ENCODE data around the gene MAZ. TPM values are rescaled to one million over a fixed set of nuclear protein-coding genes. Genes with fewer than 3 reads are reported as not detected.
"Not testable (repeated sequence)": the region's sequence is repeated elsewhere in the genome, so short reads cannot be mapped to it uniquely, and the experiment has no call there.

The MAZ gene
- total and polyA plus RNA-seq, 7 experiments from 2014 or later = 36.9 to 424 (median 202) TPM

DNA sequence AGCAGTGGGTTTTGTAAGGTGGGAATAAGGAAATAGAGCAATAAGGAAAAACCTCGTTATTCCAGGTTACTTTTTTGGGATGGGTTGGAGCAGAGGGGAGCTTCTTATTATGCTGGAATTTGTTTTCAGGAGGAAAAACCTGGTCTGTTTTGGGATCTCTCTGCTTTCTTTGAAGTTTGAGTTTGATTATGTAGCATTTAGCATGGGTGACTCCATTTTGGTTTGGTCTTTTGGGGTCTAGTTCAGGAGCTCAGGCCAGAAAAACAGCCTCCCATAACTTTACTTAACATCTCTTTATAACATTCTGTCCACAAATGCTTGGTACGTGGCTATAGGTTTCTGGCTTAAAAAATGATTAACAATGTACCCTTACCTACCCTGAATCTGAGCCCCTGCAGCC, 36.8 kb upstream of the MAZ start:
- Mint-ChIP-seq H3K27me3 (no peaks in the 10 kb centered on the region), H3K4me3 (no peak overlapping the region), H3K36me3 (no peaks in the 10 kb centered on the region), H3K9me3 (peaks cover 0 to 3% (median 0%) of the 10 kb centered on the region in 11 donors), H3K27ac (peak overlapping the region in 1 of 9 donors; percentile 60), H3K4me1 (peaks cover 12 to 27% (median 22%) of the 10 kb centered on the region in 7 donors)
- no peak for ATAC-seq
- Histone ChIP-seq H3K36me3 (ENCODE audit: control insufficient read depth in 2 of 3, insufficient read depth in 3 of 3, low read length in 3 of 3) (no peaks in the 10 kb centered on the region), H3K4me1 (ENCODE audit: control insufficient read depth in 2 of 2, insufficient read depth in 2 of 2, low read length in 2 of 2) (no peaks in the 10 kb centered on the region), H3K9me3 (ENCODE audit: control insufficient read depth in 2 of 3, low read length in 3 of 3) (no peaks in the 10 kb centered on the region), H3K27ac (ENCODE audit: low read depth, low read length) (no peak overlapping the region), H3K27me3 (ENCODE audit: control insufficient read depth in 2 of 2, insufficient read depth in 2 of 2, low read length in 2 of 2) (no peaks in the 10 kb centered on the region), H3K4me3 (ENCODE audit: low read length) (no peak overlapping the region)
- no peak for DNase-seq
- ChIA-PET CTCF (interaction anchor here (0.9 to 1.0 kb wide), 2 partner anchors 12 to 20 kb away, joined by 3 to 4 read pairs; no protein-coding TSS in a partner anchor), POLR2A (interaction anchor here (0.6 to 1.7 kb wide), 6 partner anchors 11 to 33 kb away, joined by 3 to 5 read pairs (median 4); no protein-coding TSS in a partner anchor)
- intact Hi-C loops (cut with micrococcal nuclease) = no loop called here

DNA sequence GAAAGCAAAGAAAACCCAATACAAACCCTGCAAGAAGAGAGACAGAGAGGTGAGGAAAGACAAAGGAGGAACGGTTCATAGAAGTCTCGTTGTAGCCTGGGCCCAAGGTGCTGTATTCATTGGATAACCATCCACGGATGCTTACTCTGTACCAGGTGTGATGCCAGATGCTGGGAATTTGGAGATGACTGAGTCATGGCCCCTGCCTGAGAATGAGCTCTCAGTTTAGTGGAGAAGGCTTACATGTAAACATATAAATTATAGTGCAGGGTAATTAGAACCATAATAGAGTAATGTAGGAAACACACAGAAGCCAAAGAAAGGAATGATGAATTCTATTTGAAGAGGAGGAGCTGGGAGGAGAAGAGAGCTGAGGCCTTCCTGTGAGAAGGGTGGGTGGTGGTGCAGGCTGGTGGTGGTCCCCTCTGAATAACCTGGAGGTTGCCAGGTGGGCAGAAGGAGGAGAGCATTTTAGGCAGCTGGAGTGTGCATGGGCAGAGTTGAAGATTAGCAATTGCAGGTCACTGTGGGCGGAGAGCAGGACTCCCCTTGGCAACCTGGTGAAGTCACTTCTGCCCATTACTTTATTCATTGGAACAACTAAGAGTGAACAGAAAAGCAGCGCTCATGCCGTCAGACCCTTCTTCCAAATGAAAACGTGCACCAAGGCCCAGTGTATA, 35.9 kb upstream of the MAZ start:
- H3K27ac Mint-ChIP-seq = peak overlapping the region in 2 of 9 donors; percentile 38 to 80

DNA sequence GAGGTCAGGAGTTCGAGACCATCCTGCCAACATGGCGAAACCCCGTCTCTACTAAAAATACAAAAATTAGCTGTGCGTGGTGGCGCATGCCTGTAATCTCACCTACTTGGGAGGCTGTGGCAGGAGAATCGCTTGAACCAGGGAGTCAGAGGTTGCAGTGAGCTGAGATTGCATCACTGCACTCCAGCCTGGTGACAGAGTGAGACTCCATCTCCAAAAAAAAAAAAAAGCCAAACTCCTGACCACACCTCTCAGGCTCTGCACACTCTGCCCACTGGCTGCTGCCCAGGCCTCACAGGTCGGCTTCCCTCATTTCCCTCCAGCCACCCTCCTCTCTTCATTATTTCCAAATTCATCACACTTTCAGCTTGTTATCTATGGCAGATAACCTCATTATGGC, 34.0 kb upstream of the MAZ start:
- H3K4me3 Mint-ChIP-seq; H3K9me3 ChIP-seq (ENCODE audit: control insufficient read depth in 2 of 3, low read length in 3 of 3); ATAC-seq; intact Hi-C loops (cut with micrococcal nuclease); H3K27me3 Mint-ChIP-seq; H3K4me3 ChIP-seq (ENCODE audit: low read length); DNase-seq; H3K9me3 Mint-ChIP-seq; H3K27ac ChIP-seq (ENCODE audit: low read depth, low read length); H3K4me1 ChIP-seq (ENCODE audit: control insufficient read depth in 2 of 2, insufficient read depth in 2 of 2, low read length in 2 of 2); H3K36me3 Mint-ChIP-seq; H3K27me3 ChIP-seq (ENCODE audit: control insufficient read depth in 2 of 2, insufficient read depth in 2 of 2, low read length in 2 of 2); H3K36me3 ChIP-seq (ENCODE audit: control insufficient read depth in 2 of 3, insufficient read depth in 3 of 3, low read length in 3 of 3): not testable (repeated sequence)
- H3K4me1 Mint-ChIP-seq = peaks cover 13 to 21% (median 16%) of the 10 kb centered on the region in 7 donors
- CTCF ChIA-PET = interaction anchor here (1.5 kb wide), 1 partner anchor 73 kb away, joined by 3 read pairs; no protein-coding TSS in a partner anchor
- H3K27ac Mint-ChIP-seq = peak overlapping the region in 2 of 9 donors; percentile 64
- POLR2A ChIA-PET = interaction anchor here (1.1 to 1.5 kb wide), 2 partner anchors 14 to 71 kb away, joined by 3 to 4 read pairs; no protein-coding TSS in a partner anchor

More for the DNA sequence above, 35.9 kb upstream of the MAZ start:
- no peaks in the 10 kb centered on the region for H3K27me3 Mint-ChIP-seq
- intact Hi-C loops (cut with micrococcal nuclease) = no loop called here
- Histone ChIP-seq H3K4me1 (ENCODE audit: control insufficient read depth in 2 of 2, insufficient read depth in 2 of 2, low read length in 2 of 2) (no peaks in the 10 kb centered on the region), H3K9me3 (ENCODE audit: control insufficient read depth in 2 of 3, low read length in 3 of 3) (no peaks in the 10 kb centered on the region), H3K36me3 (ENCODE audit: control insufficient read depth in 2 of 3, insufficient read depth in 3 of 3, low read length in 3 of 3) (no peaks in the 10 kb centered on the region), H3K27me3 (ENCODE audit: control insufficient read depth in 2 of 2, insufficient read depth in 2 of 2, low read length in 2 of 2) (no peaks in the 10 kb centered on the region), H3K4me3 (ENCODE audit: low read length) (no peak overlapping the region), H3K27ac (ENCODE audit: low read depth, low read length) (no peak overlapping the region)
- ChIA-PET CTCF (interaction anchor here (0.8 to 0.9 kb wide), 2 partner anchors 19 to 24 kb away, joined by 3 to 4 read pairs; partner anchors contain the start of gene C16orf54), POLR2A (interaction anchor here (0.6 to 1.4 kb wide), 5 partner anchors 16 to 68 kb away, joined by 3 to 6 read pairs (median 3); no protein-coding TSS in a partner anchor)
- H3K9me3 Mint-ChIP-seq = peaks cover 0 to 3% (median 0%) of the 10 kb centered on the region in 11 donors
- no peaks in the 10 kb centered on the region for H3K36me3 Mint-ChIP-seq
- H3K4me3 Mint-ChIP-seq = no peak overlapping the region
- DNase-seq (no peak), ATAC-seq (no peak)
- H3K4me1 Mint-ChIP-seq = peaks cover 14 to 22% (median 20%) of the 10 kb centered on the region in 7 donors

DNA sequence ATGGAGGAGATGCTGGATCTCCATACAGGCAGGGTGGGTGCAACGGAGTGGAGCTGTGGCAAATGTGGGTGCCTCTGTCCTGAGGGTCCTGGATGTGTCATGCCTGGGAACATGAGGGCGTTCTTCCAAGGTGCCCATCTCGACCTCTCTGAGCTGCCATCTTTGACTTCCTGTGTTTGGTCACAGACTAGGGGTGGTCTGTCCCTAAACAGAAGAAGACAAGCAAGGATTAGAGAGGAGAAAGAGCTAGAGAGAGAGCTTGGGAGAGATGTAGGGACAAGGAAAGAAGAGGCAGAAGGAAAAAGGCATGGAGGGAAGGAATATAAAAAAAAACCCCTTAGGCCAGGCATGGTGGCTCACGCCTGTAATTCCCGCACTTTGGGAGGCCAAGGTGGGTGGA, 31.6 kb upstream of the MAZ start:
- H3K36me3 ChIP-seq (ENCODE audit: control insufficient read depth in 2 of 3, insufficient read depth in 3 of 3, low read length in 3 of 3) = no peaks in the 10 kb centered on the region
- Mint-ChIP-seq H3K27me3 (peaks cover 0 to 18% (median 0%) of the 10 kb centered on the region in 5 donors), H3K4me3 (peak overlapping the region in 1 of 10 donors; percentile 32), H3K27ac (peak overlapping the region in 1 of 9 donors; percentile 32), H3K4me1 (peaks cover 9 to 23% (median 15%) of the 10 kb centered on the region in 7 donors), H3K9me3 (peaks cover 0 to 1% (median 0%) of the 10 kb centered on the region in 11 donors), H3K36me3 (no peaks in the 10 kb centered on the region)
- H3K4me3 ChIP-seq (ENCODE audit: low read length) = no peak overlapping the region
- H3K9me3 ChIP-seq (ENCODE audit: control insufficient read depth in 2 of 3, low read length in 3 of 3) = no peaks in the 10 kb centered on the region
- intact Hi-C loops (cut with micrococcal nuclease) = no loop called here
- CTCF ChIA-PET = no interaction called here
- DNase-seq = no peak
- no peak overlapping the region for H3K27ac ChIP-seq (ENCODE audit: low read depth, low read length)
- ATAC-seq = no peak
- no peaks in the 10 kb centered on the region for H3K4me1 ChIP-seq (ENCODE audit: control insufficient read depth in 2 of 2, insufficient read depth in 2 of 2, low read length in 2 of 2)
- POLR2A ChIA-PET = interaction anchor here (0.9 kb wide), 1 partner anchor 19 kb away, joined by 3 read pairs; no protein-coding TSS in a partner anchor
- no peaks in the 10 kb centered on the region for H3K27me3 ChIP-seq (ENCODE audit: control insufficient read depth in 2 of 2, insufficient read depth in 2 of 2, low read length in 2 of 2)

DNA sequence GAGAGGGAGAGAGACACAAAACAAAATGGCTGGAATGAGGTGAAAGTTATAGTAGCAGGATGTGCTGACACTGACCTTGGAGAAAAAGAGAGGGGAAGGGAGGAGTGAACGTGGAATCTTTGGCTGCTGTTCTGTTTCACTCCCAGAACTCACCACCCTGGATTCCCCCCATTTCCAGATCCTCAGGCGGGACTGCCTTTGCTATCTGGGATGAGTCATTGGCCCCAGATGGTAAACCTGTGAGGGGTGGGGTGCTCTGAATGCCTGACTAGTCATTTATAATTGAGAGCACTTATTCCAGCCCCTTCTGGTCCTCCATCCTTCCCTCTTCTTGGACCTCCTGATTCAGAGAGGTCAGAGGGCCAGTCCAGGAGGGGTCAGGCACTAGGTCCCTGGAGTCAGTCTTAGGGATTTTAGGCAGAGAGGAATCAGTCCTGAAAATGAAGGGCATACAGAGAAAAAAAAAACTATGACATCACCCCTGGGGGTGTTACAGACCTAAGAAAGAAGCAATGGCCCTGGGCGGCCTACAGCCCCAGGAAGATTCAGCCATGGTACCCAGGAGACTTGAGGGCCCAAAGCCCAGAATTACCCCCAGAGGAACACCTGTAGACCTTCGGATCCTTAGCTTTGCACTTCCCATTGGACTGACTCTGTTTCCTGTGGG, 30.5 kb upstream of the MAZ start:
- ChIA-PET POLR2A (no interaction called here), CTCF (no interaction called here)
- Histone ChIP-seq H3K4me3 (ENCODE audit: low read length) (no peak overlapping the region), H3K9me3 (ENCODE audit: control insufficient read depth in 2 of 3, low read length in 3 of 3) (no peaks in the 10 kb centered on the region), H3K36me3 (ENCODE audit: control insufficient read depth in 2 of 3, insufficient read depth in 3 of 3, low read length in 3 of 3) (no peaks in the 10 kb centered on the region), H3K4me1 (ENCODE audit: control insufficient read depth in 2 of 2, insufficient read depth in 2 of 2, low read length in 2 of 2) (no peaks in the 10 kb centered on the region), H3K27ac (ENCODE audit: low read depth, low read length) (no peak overlapping the region), H3K27me3 (ENCODE audit: control insufficient read depth in 2 of 2, insufficient read depth in 2 of 2, low read length in 2 of 2) (no peaks in the 10 kb centered on the region)
- Mint-ChIP-seq H3K36me3 (no peaks in the 10 kb centered on the region), H3K27me3 (peaks cover 0 to 22% (median 0%) of the 10 kb centered on the region in 5 donors), H3K4me3 (no peak overlapping the region), H3K27ac (no peak overlapping the region), H3K9me3 (peaks cover 0 to 1% (median 0%) of the 10 kb centered on the region in 11 donors), H3K4me1 (peaks cover under 1 to 17% (median 13%) of the 10 kb centered on the region in 7 donors)
- intact Hi-C loops (cut with micrococcal nuclease) = no loop called here
- DNase-seq (no peak), ATAC-seq (no peak)

DNA sequence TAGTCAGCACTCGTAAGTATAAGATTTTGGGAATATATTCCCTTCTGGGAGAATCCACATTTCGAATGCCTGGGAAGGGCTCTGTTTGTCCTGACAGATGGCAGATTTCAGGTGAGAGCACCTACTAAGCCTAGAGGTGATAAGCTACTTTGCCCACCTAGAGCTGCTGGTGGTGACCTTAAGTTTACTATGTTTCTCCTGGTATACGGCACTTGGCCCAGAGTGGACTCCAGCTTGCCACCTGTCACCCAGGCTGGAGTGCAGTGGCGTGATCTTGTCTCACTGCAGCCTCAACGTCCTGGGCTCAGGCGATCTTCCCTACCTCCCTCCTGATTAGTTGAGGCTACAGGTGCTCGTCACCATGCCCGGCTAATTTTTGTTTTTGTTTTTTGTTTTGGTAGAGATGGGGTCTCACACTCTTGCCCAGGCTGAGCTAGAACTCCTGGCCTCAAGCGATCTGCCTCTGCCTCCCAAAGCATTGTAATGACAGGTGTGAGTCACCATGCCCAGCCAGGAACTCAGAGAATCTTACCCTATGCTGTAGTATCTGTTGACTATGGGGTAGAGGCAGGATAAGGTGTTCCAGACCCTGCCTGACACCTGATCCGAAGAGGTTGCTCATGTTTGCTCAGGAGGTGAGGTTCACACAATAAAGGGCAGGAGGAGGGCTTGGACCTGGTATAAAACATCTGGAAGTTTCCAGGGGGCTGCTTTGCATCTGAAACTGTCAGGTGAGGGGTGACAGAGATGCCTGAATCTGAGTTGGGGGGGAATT, 28.6 kb upstream of the MAZ start, which contains the start of gene ZG16:
TSS of gene ZG16 (plus strand) at position 681 of the 775 bp plus-strand sequence. CDS start 1,011 bp downstream, outside the sequence.
- peaks cover 0 to 1% (median 0%) of the 10 kb centered on the region in 11 donors for H3K9me3 Mint-ChIP-seq
- CTCF ChIA-PET = interaction anchor here (1.4 to 1.6 kb wide), 2 partner anchors 44 to 76 kb away, joined by 3 to 4 read pairs; no protein-coding TSS in a partner anchor
- Histone ChIP-seq H3K27me3 (ENCODE audit: control insufficient read depth in 2 of 2, insufficient read depth in 2 of 2, low read length in 2 of 2) (no peaks in the 10 kb centered on the region), H3K27ac (ENCODE audit: low read depth, low read length) (no peak within 1 kb of the TSS), H3K36me3 (ENCODE audit: control insufficient read depth in 2 of 3, insufficient read depth in 3 of 3, low read length in 3 of 3) (no peaks in the 10 kb centered on the region), H3K4me3 (ENCODE audit: low read length) (no peak within 1 kb of the TSS), H3K9me3 (ENCODE audit: control insufficient read depth in 2 of 3, low read length in 3 of 3) (no peaks in the 10 kb centered on the region), H3K4me1 (ENCODE audit: control insufficient read depth in 2 of 2, insufficient read depth in 2 of 2, low read length in 2 of 2) (no peaks in the 10 kb centered on the region)
- H3K27ac Mint-ChIP-seq = peak within 1 kb of the TSS in 4 of 9 donors; percentile 18 to 42 (median 32)
- DNase-seq (no peak), ATAC-seq (no peak)
- H3K4me1 Mint-ChIP-seq = peaks cover 4 to 20% (median 11%) of the 10 kb centered on the region in 7 donors
- peaks cover 0 to 22% (median 0%) of the 10 kb centered on the region in 5 donors for H3K27me3 Mint-ChIP-seq
- POLR2A ChIA-PET = interaction anchor here (1.3 kb wide), 1 partner anchor 12 kb away, joined by 3 read pairs; no protein-coding TSS in a partner anchor
- intact Hi-C loops (cut with micrococcal nuclease) = no loop called here
- H3K36me3 Mint-ChIP-seq = no peaks in the 10 kb centered on the region
- H3K4me3 Mint-ChIP-seq = no peak within 1 kb of the TSS
